WTC11 (cell line): Measurements from ENCODE around the gene RDH12. TPM values are rescaled to one million over a fixed set of nuclear protein-coding genes. Genes with fewer than 3 reads are reported as not detected.

ENCODE experiments used
- ATF1 ChIP-seq: sonication (generic); formaldehyde crosslinking; IDR thresholded peaks from 2 replicates; pipeline ENCODE4 v1.8.1; 2023; ENCODE audit warnings: mild to moderate bottlenecking, moderate library complexity, missing genetic modification reagents
- CREB1 ChIP-seq: sonication (generic); formaldehyde crosslinking; IDR thresholded peaks from 2 replicates; pipeline ENCODE4 v1.8.0; 2023; ENCODE audit warnings: mild to moderate bottlenecking, missing genetic modification reagents
- FOXK1 ChIP-seq: sonication (generic); formaldehyde crosslinking; IDR thresholded peaks from 2 replicates; pipeline ENCODE4 v1.8.0; 2022; ENCODE audit warnings: mild to moderate bottlenecking, moderate library complexity, missing genetic modification reagents
- FOXP1 ChIP-seq: sonication (generic); formaldehyde crosslinking; IDR thresholded peaks from 2 replicates; pipeline ENCODE4 v1.8.0; 2022; ENCODE audit warnings: missing genetic modification reagents, mild to moderate bottlenecking, moderate library complexity, borderline replicate concordance
- MYBL2 ChIP-seq: sonication (generic); formaldehyde crosslinking; IDR thresholded peaks from 2 replicates; pipeline ENCODE4 v1.8.1; 2023; ENCODE audit warnings: mild to moderate bottlenecking, moderate library complexity, missing genetic modification reagents
- NFATC4 ChIP-seq: fragments of 250-450 bp; sonication (Bioruptor Pico); IDR thresholded peaks from 2 replicates; pipeline ENCODE4 v1.9.0; 2021; ENCODE audit warnings: mild to moderate bottlenecking
- NFYB ChIP-seq: sonication (generic); formaldehyde crosslinking; conservative IDR thresholded peaks from 2 replicates; pipeline ENCODE4 v1.8.0; 2022; ENCODE audit warnings: low read depth, missing genetic modification reagents
- OVOL2 ChIP-seq: fragments of 250-450 bp; sonication (Bioruptor Pico); IDR thresholded peaks from 2 replicates; pipeline ENCODE4 v1.9.0; 2021; ENCODE audit warnings: mild to moderate bottlenecking, borderline replicate concordance
- SMAD3 ChIP-seq: sonication (generic); formaldehyde crosslinking; IDR thresholded peaks from 2 replicates; pipeline ENCODE4 v1.8.0; 2022; ENCODE audit warnings: missing genetic modification reagents, mild to moderate bottlenecking, borderline replicate concordance
- SP1 ChIP-seq: sonication (generic); formaldehyde crosslinking; conservative IDR thresholded peaks from 2 replicates; pipeline ENCODE4 v1.8.1; 2022; ENCODE audit warnings: missing genetic modification reagents
- TEAD4 ChIP-seq: sonication (generic); formaldehyde crosslinking; IDR thresholded peaks from 2 replicates; pipeline ENCODE4 v1.8.0; 2022; ENCODE audit warnings: mild to moderate bottlenecking, missing genetic modification reagents
- ZNF138 ChIP-seq: sonication (generic); formaldehyde crosslinking; conservative IDR thresholded peaks from 2 replicates; pipeline ENCODE4 v1.8.1; 2022; ENCODE audit warnings: mild to moderate bottlenecking, moderate library complexity, missing genetic modification reagents
- ZNF317 ChIP-seq: sonication (generic); formaldehyde crosslinking; IDR thresholded peaks from 2 replicates; pipeline ENCODE4 v1.8.1; 2023; ENCODE audit warnings: low read depth, mild to moderate bottlenecking, moderate library complexity, missing genetic modification reagents, borderline replicate concordance
- ZNF671 ChIP-seq: fragments of 250-450 bp; sonication (Bioruptor Pico); IDR thresholded peaks from 2 replicates; pipeline ENCODE4 v1.8.0; 2021; ENCODE audit warnings: mild to moderate bottlenecking
- total RNA-seq: library from RNA; stranded (reverse); gene quantifications from 3 replicates; pipeline ENCODE4 v1.2.3, GENCODE V29; 2021
- TF ChIP-seq, protein P1 (sequence below): sonication (generic); formaldehyde crosslinking; IDR thresholded peaks from 2 replicates; pipeline ENCODE4 v1.8.1; 2023; ENCODE audit warnings: mild to moderate bottlenecking, missing genetic modification reagents, moderate library complexity
- TF ChIP-seq, protein P2 (sequence below): fragments of 200-600 bp; IDR thresholded peaks from 2 replicates; pipeline ENCODE4 v1.8.0; 2022; ENCODE audit warnings: antibody characterized with exemption
- TF ChIP-seq, protein P3 (sequence below): sonication (generic); formaldehyde crosslinking; IDR thresholded peaks from 2 replicates; pipeline ENCODE4 v1.8.1; 2023; ENCODE audit warnings: mild to moderate bottlenecking, missing genetic modification reagents
- TF ChIP-seq, protein P4 (sequence below): sonication (generic); formaldehyde crosslinking; IDR thresholded peaks from 2 replicates; pipeline ENCODE4 v1.8.0; 2022; ENCODE audit warnings: mild to moderate bottlenecking, missing genetic modification reagents
- TF ChIP-seq, protein P5 (sequence below): sonication (generic); formaldehyde crosslinking; IDR thresholded peaks from 2 replicates; pipeline ENCODE4 v1.8.1; 2023; ENCODE audit warnings: mild to moderate bottlenecking, missing genetic modification reagents, borderline replicate concordance
- TF ChIP-seq, protein P6 (sequence below): sonication (generic); formaldehyde crosslinking; IDR thresholded peaks from 2 replicates; pipeline ENCODE4 v1.8.0; 2022; ENCODE audit warnings: mild to moderate bottlenecking, missing genetic modification reagents
- TF ChIP-seq, protein P7 (sequence below): sonication (generic); formaldehyde crosslinking; IDR thresholded peaks from 2 replicates; pipeline ENCODE4 v1.8.1; 2022; ENCODE audit warnings: mild to moderate bottlenecking, moderate library complexity, missing genetic modification reagents
- TF ChIP-seq, protein P8 (sequence below): fragments of 250-450 bp; sonication (Bioruptor Pico); IDR thresholded peaks from 2 replicates; pipeline ENCODE4 v2.1.2; 2022; ENCODE audit warnings: mild to moderate bottlenecking, moderate library complexity
- TF ChIP-seq, protein P9 (sequence below): sonication (generic); formaldehyde crosslinking; IDR thresholded peaks from 2 replicates; pipeline ENCODE4 v1.8.0; 2022; ENCODE audit warnings: mild to moderate bottlenecking, missing genetic modification reagents

RDH12 gene
- total RNA-seq, 1 experiment from 2014 or later: 0.77 TPM

DNA sequence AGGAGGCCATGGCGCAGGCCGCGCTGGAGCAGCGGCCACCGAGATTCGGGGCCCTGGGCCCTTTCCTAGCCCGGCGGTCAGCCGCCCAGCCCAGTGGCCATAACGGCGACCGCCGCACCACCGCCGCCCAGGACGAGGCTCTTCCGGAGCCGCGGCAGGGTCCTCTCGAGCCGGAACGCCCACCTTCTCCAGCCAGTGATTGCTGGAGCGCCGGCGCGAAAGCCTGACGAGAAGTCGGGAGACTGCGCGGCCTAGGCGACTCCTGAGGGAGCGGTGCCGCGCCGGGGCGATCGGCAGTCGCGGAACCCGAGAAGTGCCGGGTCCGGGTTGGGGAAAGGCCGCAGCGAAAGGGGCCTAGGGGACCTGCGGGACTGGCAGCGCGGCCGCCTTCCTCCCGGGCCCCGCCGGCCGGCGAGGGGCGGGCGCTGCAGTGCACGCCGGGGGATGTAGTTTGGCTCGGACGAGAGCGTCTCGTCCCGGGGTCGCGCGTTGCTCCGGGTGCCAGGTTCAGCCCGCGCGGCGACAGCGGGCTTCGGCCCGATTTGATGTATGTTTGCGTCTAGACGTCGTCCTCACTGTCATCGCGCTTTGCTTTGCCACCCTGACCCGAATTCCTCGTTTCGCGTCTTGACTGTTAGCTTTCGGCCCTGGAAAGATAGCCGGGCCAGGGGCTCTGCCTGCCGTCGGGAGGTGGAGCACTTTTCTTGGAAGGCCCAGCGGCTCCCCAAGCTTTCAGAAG, 27.0 kb upstream of the RDH12 start, which contains the start of gene VTI1B (continued):
- TF ChIP-seq, protein P1, sequence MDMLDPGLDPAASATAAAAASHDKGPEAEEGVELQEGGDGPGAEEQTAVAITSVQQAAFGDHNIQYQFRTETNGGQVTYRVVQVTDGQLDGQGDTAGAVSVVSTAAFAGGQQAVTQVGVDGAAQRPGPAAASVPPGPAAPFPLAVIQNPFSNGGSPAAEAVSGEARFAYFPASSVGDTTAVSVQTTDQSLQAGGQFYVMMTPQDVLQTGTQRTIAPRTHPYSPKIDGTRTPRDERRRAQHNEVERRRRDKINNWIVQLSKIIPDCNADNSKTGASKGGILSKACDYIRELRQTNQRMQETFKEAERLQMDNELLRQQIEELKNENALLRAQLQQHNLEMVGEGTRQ: no peak
- no peak for TF ChIP-seq ATF1 (CRISPR knock-in tag)
- TF ChIP-seq MYBL2 (CRISPR knock-in tag): no peak; the same call in 1 of the 2 replicates
- TF ChIP-seq SP1 (CRISPR knock-in tag): peak; percentile 90
- TF ChIP-seq OVOL2 (CRISPR knock-in tag): no peak
- TF ChIP-seq, protein P2, sequence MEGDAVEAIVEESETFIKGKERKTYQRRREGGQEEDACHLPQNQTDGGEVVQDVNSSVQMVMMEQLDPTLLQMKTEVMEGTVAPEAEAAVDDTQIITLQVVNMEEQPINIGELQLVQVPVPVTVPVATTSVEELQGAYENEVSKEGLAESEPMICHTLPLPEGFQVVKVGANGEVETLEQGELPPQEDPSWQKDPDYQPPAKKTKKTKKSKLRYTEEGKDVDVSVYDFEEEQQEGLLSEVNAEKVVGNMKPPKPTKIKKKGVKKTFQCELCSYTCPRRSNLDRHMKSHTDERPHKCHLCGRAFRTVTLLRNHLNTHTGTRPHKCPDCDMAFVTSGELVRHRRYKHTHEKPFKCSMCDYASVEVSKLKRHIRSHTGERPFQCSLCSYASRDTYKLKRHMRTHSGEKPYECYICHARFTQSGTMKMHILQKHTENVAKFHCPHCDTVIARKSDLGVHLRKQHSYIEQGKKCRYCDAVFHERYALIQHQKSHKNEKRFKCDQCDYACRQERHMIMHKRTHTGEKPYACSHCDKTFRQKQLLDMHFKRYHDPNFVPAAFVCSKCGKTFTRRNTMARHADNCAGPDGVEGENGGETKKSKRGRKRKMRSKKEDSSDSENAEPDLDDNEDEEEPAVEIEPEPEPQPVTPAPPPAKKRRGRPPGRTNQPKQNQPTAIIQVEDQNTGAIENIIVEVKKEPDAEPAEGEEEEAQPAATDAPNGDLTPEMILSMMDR: no peak
- TF ChIP-seq, protein P3, sequence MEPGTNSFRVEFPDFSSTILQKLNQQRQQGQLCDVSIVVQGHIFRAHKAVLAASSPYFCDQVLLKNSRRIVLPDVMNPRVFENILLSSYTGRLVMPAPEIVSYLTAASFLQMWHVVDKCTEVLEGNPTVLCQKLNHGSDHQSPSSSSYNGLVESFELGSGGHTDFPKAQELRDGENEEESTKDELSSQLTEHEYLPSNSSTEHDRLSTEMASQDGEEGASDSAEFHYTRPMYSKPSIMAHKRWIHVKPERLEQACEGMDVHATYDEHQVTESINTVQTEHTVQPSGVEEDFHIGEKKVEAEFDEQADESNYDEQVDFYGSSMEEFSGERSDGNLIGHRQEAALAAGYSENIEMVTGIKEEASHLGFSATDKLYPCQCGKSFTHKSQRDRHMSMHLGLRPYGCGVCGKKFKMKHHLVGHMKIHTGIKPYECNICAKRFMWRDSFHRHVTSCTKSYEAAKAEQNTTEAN (CRISPR knock-in tag): 0 out of 2 replicates have a peak, but pooled peaks have one; percentile 27
- no peak for TF ChIP-seq ZNF317
- TF ChIP-seq ZNF671 (CRISPR knock-in tag): peak; percentile 71; the same call in 1 of the 2 replicates
- TF ChIP-seq, protein P4, sequence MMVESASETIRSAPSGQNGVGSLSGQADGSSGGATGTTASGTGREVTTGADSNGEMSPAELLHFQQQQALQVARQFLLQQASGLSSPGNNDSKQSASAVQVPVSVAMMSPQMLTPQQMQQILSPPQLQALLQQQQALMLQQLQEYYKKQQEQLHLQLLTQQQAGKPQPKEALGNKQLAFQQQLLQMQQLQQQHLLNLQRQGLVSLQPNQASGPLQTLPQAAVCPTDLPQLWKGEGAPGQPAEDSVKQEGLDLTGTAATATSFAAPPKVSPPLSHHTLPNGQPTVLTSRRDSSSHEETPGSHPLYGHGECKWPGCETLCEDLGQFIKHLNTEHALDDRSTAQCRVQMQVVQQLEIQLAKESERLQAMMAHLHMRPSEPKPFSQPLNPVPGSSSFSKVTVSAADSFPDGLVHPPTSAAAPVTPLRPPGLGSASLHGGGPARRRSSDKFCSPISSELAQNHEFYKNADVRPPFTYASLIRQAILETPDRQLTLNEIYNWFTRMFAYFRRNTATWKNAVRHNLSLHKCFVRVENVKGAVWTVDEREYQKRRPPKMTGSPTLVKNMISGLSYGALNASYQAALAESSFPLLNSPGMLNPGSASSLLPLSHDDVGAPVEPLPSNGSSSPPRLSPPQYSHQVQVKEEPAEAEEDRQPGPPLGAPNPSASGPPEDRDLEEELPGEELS (CRISPR knock-in tag): no peak; the same call in 1 of the 2 replicates
- no peak for TF ChIP-seq CREB1
- TF ChIP-seq SMAD3 (CRISPR knock-in tag): 0 out of 2 replicates have a peak, but pooled peaks have one; percentile 33
- TF ChIP-seq, protein P5, sequence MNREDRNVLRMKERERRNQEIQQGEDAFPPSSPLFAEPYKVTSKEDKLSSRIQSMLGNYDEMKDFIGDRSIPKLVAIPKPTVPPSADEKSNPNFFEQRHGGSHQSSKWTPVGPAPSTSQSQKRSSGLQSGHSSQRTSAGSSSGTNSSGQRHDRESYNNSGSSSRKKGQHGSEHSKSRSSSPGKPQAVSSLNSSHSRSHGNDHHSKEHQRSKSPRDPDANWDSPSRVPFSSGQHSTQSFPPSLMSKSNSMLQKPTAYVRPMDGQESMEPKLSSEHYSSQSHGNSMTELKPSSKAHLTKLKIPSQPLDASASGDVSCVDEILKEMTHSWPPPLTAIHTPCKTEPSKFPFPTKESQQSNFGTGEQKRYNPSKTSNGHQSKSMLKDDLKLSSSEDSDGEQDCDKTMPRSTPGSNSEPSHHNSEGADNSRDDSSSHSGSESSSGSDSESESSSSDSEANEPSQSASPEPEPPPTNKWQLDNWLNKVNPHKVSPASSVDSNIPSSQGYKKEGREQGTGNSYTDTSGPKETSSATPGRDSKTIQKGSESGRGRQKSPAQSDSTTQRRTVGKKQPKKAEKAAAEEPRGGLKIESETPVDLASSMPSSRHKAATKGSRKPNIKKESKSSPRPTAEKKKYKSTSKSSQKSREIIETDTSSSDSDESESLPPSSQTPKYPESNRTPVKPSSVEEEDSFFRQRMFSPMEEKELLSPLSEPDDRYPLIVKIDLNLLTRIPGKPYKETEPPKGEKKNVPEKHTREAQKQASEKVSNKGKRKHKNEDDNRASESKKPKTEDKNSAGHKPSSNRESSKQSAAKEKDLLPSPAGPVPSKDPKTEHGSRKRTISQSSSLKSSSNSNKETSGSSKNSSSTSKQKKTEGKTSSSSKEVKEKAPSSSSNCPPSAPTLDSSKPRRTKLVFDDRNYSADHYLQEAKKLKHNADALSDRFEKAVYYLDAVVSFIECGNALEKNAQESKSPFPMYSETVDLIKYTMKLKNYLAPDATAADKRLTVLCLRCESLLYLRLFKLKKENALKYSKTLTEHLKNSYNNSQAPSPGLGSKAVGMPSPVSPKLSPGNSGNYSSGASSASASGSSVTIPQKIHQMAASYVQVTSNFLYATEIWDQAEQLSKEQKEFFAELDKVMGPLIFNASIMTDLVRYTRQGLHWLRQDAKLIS (CRISPR knock-in tag): no peak
- TF ChIP-seq, protein P6, sequence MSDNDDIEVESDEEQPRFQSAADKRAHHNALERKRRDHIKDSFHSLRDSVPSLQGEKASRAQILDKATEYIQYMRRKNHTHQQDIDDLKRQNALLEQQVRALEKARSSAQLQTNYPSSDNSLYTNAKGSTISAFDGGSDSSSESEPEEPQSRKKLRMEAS (CRISPR knock-in tag): peak; percentile 37; the same call in 1 of the 2 replicates
- TF ChIP-seq TEAD4 (CRISPR knock-in tag): no peak
- TF ChIP-seq, protein P7, sequence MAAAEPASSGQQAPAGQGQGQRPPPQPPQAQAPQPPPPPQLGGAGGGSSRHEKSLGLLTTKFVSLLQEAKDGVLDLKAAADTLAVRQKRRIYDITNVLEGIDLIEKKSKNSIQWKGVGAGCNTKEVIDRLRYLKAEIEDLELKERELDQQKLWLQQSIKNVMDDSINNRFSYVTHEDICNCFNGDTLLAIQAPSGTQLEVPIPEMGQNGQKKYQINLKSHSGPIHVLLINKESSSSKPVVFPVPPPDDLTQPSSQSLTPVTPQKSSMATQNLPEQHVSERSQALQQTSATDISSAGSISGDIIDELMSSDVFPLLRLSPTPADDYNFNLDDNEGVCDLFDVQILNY (CRISPR knock-in tag): peak; percentile 74
- peak; percentile 76; the same call in 1 of the 2 replicates for TF ChIP-seq NFATC4 (CRISPR knock-in tag)
- TF ChIP-seq, protein P8, sequence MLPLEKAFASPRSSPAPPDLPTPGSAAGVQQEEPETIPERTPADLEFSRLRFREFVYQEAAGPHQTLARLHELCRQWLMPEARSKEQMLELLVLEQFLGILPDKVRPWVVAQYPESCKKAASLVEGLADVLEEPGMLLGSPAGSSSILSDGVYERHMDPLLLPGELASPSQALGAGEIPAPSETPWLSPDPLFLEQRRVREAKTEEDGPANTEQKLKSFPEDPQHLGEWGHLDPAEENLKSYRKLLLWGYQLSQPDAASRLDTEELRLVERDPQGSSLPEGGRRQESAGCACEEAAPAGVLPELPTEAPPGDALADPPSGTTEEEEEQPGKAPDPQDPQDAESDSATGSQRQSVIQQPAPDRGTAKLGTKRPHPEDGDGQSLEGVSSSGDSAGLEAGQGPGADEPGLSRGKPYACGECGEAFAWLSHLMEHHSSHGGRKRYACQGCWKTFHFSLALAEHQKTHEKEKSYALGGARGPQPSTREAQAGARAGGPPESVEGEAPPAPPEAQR (CRISPR knock-in tag): no peak
- TF ChIP-seq FOXK1: peak; percentile 45; the same call in 1 of the 2 replicates
- TF ChIP-seq, protein P9, sequence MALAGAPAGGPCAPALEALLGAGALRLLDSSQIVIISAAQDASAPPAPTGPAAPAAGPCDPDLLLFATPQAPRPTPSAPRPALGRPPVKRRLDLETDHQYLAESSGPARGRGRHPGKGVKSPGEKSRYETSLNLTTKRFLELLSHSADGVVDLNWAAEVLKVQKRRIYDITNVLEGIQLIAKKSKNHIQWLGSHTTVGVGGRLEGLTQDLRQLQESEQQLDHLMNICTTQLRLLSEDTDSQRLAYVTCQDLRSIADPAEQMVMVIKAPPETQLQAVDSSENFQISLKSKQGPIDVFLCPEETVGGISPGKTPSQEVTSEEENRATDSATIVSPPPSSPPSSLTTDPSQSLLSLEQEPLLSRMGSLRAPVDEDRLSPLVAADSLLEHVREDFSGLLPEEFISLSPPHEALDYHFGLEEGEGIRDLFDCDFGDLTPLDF: no peak
- 0 out of 2 replicates have a peak, but pooled peaks have one; percentile 21 for TF ChIP-seq NFYB (CRISPR knock-in tag)
- TF ChIP-seq ZNF138 (CRISPR knock-in tag): no peak
- peak; percentile 76; the same call in 1 of the 2 replicates for TF ChIP-seq FOXP1 (CRISPR knock-in tag)
